HFF-Myc (cell line): ENCODE results near the gene SLC9A8.
A peak's percentile ranks its signal among the peaks of the same experiment; 100 is the strongest.

Experiments
- DNase-seq: peaks from one replicate; pipeline ENCODE4 v3.0.0-alpha.2; 2011; ENCODE audit warnings: low read depth; ENCODE audit errors: extremely low read depth
- H3K4me3 ChIP-seq: replicated peaks from 2 replicates; pipeline ENCODE4 v1.5.1; 2011; ENCODE audit warnings: low read depth, mild to moderate bottlenecking, control low read depth, low read length
- CTCF ChIP-seq: IDR thresholded peaks from 2 replicates; pipeline ENCODE4 v1.5.1; 2012; ENCODE audit warnings: mild to moderate bottlenecking, low read depth, low read length, control low read depth; ENCODE audit errors: missing control alignments

The SLC9A8 gene

GRCh38 chr20:49885558-49886332 lies 73.1 kb downstream of the SLC9A8 start:
- no peak for TF ChIP-seq CTCF
- DNase-seq: no peak

GRCh38 chr20:49886571-49887213 lies 74.1 kb downstream of the SLC9A8 start:
- DNase-seq: no peak
- H3K4me3 ChIP-seq: no peak overlapping the region
- TF ChIP-seq CTCF: no peak

More at GRCh38 chr20:49885558-49886332, 73.1 kb downstream of the SLC9A8 start:
- no peak overlapping the region for H3K4me3 ChIP-seq

GRCh38 chr20:49887251-49888211 lies 74.9 kb downstream of the SLC9A8 start:
- peak; percentile 67 for DNase-seq
- H3K4me3 ChIP-seq: no peak overlapping the region
- no peak for TF ChIP-seq CTCF

- TF ChIP-seq CTCF: peak; percentile 91
- H3K4me3 ChIP-seq: no peak overlapping the region
- DNase-seq: no peak
Measured at GRCh38 chr20:49888212-49889000, 75.8 kb downstream of the SLC9A8 start.

GRCh38 chr20:49889001-49889934 lies 76.6 kb downstream of the SLC9A8 start:
- DNase-seq: no peak
- H3K4me3 ChIP-seq: no peak overlapping the region
- no peak for TF ChIP-seq CTCF
